Keratinocyte (primary cell): ENCODE data around the gene COL9A2. TPM values are rescaled to one million over a fixed set of nuclear protein-coding genes. Genes with fewer than 3 reads are reported as not detected.

Experiments
- DNase-seq: peaks from one replicate; pipeline ENCODE4 v3.0.0-alpha.2; 2011; ENCODE audit warnings: low read depth, missing footprints, low spot score
- FAIRE-seq: peaks from 2 replicates; lab custom pipeline; 2011; peaks lifted over from hg19 to GRCh38; lab: Jason Lieb, UNC
- H2AFZ ChIP-seq: 2 replicates; pipeline ENCODE4 v1.6.0; 2012; ENCODE audit warnings: low read length, control low read depth, inconsistent platforms; ENCODE audit not compliant: control insufficient read depth
- H3K27ac ChIP-seq: 2 replicates; pipeline ENCODE4 v1.5.1; 2011; ENCODE audit warnings: low read length; ENCODE audit not compliant: control insufficient read depth, insufficient read depth
- H3K27me3 ChIP-seq: 3 replicates; pipeline ENCODE4 v1.6.0; 2011; ENCODE audit warnings: low read length; ENCODE audit not compliant: control insufficient read depth, insufficient read depth; ENCODE audit errors: extremely low read depth
- H3K36me3 ChIP-seq, 2 experiments: 2 replicates in 1 of 2; 3 replicates in 1 of 2; pipeline ENCODE4 v1.5.1; 2011; ENCODE audit warnings: low read length in 2 of 2, mild to moderate bottlenecking in 1 of 2; ENCODE audit not compliant: control insufficient read depth in 2 of 2, insufficient read depth in 2 of 2; ENCODE audit errors: extremely low read depth in 1 of 2
- H3K4me1 ChIP-seq: 3 replicates; pipeline ENCODE4 v1.5.1; 2011; ENCODE audit warnings: low read length; ENCODE audit not compliant: control insufficient read depth, insufficient read depth; ENCODE audit errors: extremely low read depth
- H3K4me2 ChIP-seq: 3 replicates; pipeline ENCODE4 v1.6.0; 2011; ENCODE audit warnings: low read depth, low read length; ENCODE audit not compliant: control insufficient read depth, insufficient read depth; ENCODE audit errors: extremely low read depth
- H3K4me3 ChIP-seq, 3 experiments: fragments of 200-600 bp in 1 of 3; sonication (generic) in 1 of 3; 2 replicates in 2 of 3; 3 replicates in 1 of 3; pipeline ENCODE4 v1.5.1; 2011 to 2016; ENCODE audit warnings: low read length in 3 of 3, mild to moderate bottlenecking in 3 of 3, control low read depth in 2 of 3, inconsistent platforms in 1 of 3, low read depth in 1 of 3, mixed read lengths in 1 of 3, mixed run types in 1 of 3, moderate library complexity in 1 of 3; ENCODE audit not compliant: control insufficient read depth in 2 of 3, insufficient read depth in 2 of 3; ENCODE audit errors: extremely low read depth in 1 of 3
- H3K79me2 ChIP-seq: 2 replicates; pipeline ENCODE4 v1.6.0; 2012; ENCODE audit warnings: low read length; ENCODE audit not compliant: control insufficient read depth, insufficient read depth
- H3K9ac ChIP-seq: 3 replicates; pipeline ENCODE4 v1.6.0; 2011; ENCODE audit warnings: low read length; ENCODE audit not compliant: control insufficient read depth, insufficient read depth; ENCODE audit errors: extremely low read depth
- H3K9me1 ChIP-seq: 3 replicates; pipeline ENCODE4 v1.6.0; 2011; ENCODE audit warnings: low read length; ENCODE audit not compliant: control insufficient read depth, insufficient read depth; ENCODE audit errors: extremely low read depth
- H3K9me3 ChIP-seq: 2 replicates; pipeline ENCODE4 v1.5.1; 2012; ENCODE audit warnings: low read depth, low read length; ENCODE audit not compliant: control insufficient read depth
- H4K20me1 ChIP-seq: 3 replicates; pipeline ENCODE4 v1.6.0; 2011; ENCODE audit warnings: low read length; ENCODE audit not compliant: control insufficient read depth, insufficient read depth; ENCODE audit errors: extremely low read depth
- EZH2 ChIP-seq: IDR thresholded peaks from one replicate; pipeline ENCODE4 v1.6.1; 2012; ENCODE audit warnings: inconsistent platforms, mild to moderate bottlenecking, low read length, moderate library complexity
- dilution Hi-C: fragments of 300-500 bp; cut with MboI; formaldehyde crosslinking; loops from one replicate; pipeline ENCODE4 v1.7.0; 2020; ENCODE audit warnings: low sequenced_read_pairs; ENCODE audit not compliant: extremely low pct_ligation_motif_present
- polyA plus RNA-seq, 5 experiments: library from polyadenylated mRNA; depleted of rRNA in 3 of 5; stranded (reverse) in 3 of 5; stranded (forward) in 1 of 5; unstranded in 1 of 5; fragments of >200 nt; gene quantifications; 1 replicate in 1 of 5; 2 replicates in 3 of 5; 3 replicates in 1 of 5; pipeline versions ENCODE4 v1.2.1 to v1.2.3, GENCODE V29; 2011 to 2012; ENCODE audit warnings: missing spikeins in 2 of 5, low read depth in 1 of 5, low replicate concordance in 1 of 5
- TF ChIP-seq, protein P1 (sequence below), 3 experiments: IDR thresholded peaks in 1 of 3; conservative IDR thresholded peaks in 1 of 3; optimal IDR thresholded peaks in 1 of 3; 2 replicates in 2 of 3; 3 replicates in 1 of 3; pipeline versions ENCODE3 to v1.5.1; 2011; ENCODE audit warnings: low read length in 3 of 3, mild to moderate bottlenecking in 3 of 3, moderate library complexity in 2 of 3, control low read depth in 1 of 3, inconsistent platforms in 1 of 3; ENCODE audit not compliant: insufficient read depth in 2 of 3; ENCODE audit errors: extremely low read depth in 1 of 3

Gene COL9A2
- polyA plus RNA-seq, 1 donor (not counting 4 experiments of a cell fraction or from before 2014, with no cell fraction given) = 1.6 TPM

DNA sequence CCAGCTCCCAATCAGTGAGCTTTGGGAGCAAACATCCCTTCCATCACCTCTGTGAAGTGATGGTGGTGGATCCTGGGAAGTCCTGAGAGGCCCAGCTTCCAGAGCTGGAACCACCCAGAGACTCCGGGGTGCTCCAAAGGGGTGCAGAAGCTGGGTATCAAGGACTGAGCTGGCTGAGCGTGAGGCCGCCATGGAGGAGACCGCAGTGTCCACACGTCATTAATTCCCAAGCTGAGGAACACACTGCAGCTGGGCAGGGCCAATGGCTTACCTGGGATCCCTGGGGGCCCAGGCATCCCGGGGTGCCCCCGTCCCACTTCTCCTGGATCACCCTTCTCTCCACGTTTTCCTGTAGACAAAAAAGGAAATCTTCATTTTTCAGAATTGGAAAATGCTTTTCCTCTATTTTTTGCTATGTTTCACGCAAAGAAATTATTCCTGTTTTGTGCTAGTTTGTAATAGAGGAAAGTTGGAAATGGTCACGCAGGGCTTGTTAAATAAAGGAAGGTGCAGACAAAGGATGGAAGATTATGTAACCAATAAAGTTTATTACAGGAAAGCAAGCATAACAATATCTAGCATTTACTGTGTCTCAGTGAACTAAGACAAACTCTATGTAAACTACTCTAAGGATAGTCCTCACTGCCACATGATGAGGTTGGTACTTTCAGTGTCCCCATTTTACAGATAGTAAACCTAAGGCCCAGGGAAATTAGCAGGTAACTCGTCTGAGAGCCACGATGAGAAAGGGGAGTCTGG lies 15.4 kb downstream of the COL9A2 start:
- no peak overlapping the region for H3K4me2 ChIP-seq
- TF ChIP-seq EZH2 = no peak
- TF ChIP-seq, protein P1, sequence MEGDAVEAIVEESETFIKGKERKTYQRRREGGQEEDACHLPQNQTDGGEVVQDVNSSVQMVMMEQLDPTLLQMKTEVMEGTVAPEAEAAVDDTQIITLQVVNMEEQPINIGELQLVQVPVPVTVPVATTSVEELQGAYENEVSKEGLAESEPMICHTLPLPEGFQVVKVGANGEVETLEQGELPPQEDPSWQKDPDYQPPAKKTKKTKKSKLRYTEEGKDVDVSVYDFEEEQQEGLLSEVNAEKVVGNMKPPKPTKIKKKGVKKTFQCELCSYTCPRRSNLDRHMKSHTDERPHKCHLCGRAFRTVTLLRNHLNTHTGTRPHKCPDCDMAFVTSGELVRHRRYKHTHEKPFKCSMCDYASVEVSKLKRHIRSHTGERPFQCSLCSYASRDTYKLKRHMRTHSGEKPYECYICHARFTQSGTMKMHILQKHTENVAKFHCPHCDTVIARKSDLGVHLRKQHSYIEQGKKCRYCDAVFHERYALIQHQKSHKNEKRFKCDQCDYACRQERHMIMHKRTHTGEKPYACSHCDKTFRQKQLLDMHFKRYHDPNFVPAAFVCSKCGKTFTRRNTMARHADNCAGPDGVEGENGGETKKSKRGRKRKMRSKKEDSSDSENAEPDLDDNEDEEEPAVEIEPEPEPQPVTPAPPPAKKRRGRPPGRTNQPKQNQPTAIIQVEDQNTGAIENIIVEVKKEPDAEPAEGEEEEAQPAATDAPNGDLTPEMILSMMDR (optimal IDR thresholded peaks at IDR 0.05 in 1 of 3, IDR thresholded peaks at IDR 0.05 in 1 of 3, conservative IDR thresholded peaks at IDR 0.05 in 1 of 3; ENCODE audit: extremely low read depth in 1 of 3, insufficient read depth in 2 of 3, low read length in 3 of 3) = no peak
- FAIRE-seq (no peak), DNase-seq (no peak)
- dilution Hi-C loops = no loop called here
- peaks cover 29% of the 10 kb centered on the region for H3K4me1 ChIP-seq
- H3K9ac ChIP-seq = no peak overlapping the region
- H4K20me1 ChIP-seq = no peaks in the 10 kb centered on the region
- no peaks in the 10 kb centered on the region for H3K9me3 ChIP-seq
- H3K36me3 ChIP-seq = peaks cover 4 to 5% of the 10 kb centered on the region in 2 experiments
- H3K9me1 ChIP-seq = no peaks in the 10 kb centered on the region
- H2AFZ ChIP-seq = no peak overlapping the region
- H3K27ac ChIP-seq = no peak overlapping the region
- no peaks in the 10 kb centered on the region for H3K27me3 ChIP-seq
- H3K79me2 ChIP-seq = no peaks in the 10 kb centered on the region
- no peak overlapping the region for H3K4me3 ChIP-seq

DNA sequence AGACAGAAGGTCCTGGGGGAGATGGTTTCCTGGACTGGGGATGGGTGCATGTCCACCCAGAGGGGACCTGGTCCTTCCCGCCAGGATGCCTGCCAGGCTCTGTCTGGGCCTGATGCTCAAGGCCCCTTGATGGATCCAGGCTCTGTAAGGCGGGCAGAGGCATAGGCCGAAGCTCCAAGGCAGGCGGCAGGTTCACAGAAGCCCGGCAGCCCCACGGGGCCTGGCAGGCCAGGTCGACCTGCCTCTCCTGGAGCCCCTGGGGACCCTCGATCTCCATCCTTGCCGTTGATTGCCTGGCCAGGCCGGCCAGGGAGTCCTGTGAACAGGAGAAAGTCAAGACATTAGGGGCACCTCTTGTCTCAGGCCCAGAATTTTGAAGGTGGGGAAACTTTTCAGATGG lies 16.0 kb downstream of the COL9A2 start:
- TF ChIP-seq, protein P1 (optimal IDR thresholded peaks at IDR 0.05 in 1 of 3, IDR thresholded peaks at IDR 0.05 in 1 of 3, conservative IDR thresholded peaks at IDR 0.05 in 1 of 3; ENCODE audit: extremely low read depth in 1 of 3, insufficient read depth in 2 of 3, low read length in 3 of 3) = no peak
- TF ChIP-seq EZH2 = no peak
- no peak overlapping the region for H3K9ac ChIP-seq
- FAIRE-seq (no peak), DNase-seq (no peak)
- dilution Hi-C loops = no loop called here
- H3K9me1 ChIP-seq = no peaks in the 10 kb centered on the region
- H3K36me3 ChIP-seq = peaks cover 4 to 5% of the 10 kb centered on the region in 2 experiments
- H3K79me2 ChIP-seq = no peaks in the 10 kb centered on the region
- H4K20me1 ChIP-seq = no peaks in the 10 kb centered on the region
- no peak overlapping the region for H2AFZ ChIP-seq
- no peaks in the 10 kb centered on the region for H3K9me3 ChIP-seq
- H3K4me3 ChIP-seq = no peak overlapping the region
- no peak overlapping the region for H3K4me2 ChIP-seq
- H3K27me3 ChIP-seq = no peaks in the 10 kb centered on the region
- peaks cover 26% of the 10 kb centered on the region for H3K4me1 ChIP-seq
- H3K27ac ChIP-seq = no peak overlapping the region
